Omental fat pad (tissue), 4 donors: ENCODE measurements around the gene CDK16. TPM values are rescaled to one million over a fixed set of nuclear protein-coding genes. Genes with fewer than 3 reads are reported as not detected.

Experiments
- ATAC-seq: fragments of 150-250 bp; one replicate; pipeline ENCODE4 v1.9.1; 2016; ENCODE audit warnings: mild to moderate bottlenecking, moderate library complexity; ENCODE audit not compliant: low FRiP score
- DNase-seq: peaks from one replicate; pipeline ENCODE4 v3.0.0-alpha.2; 2019; ENCODE audit warnings: low spot score
- CTCF ChIP-seq, 3 donors: fragments of 450-650 bp; IDR thresholded peaks; one replicate each; pipeline ENCODE4 v1.5.1; 2016 to 2017; ENCODE audit warnings: antibody characterized with exemption in 3 of 3, mild to moderate bottlenecking in 3 of 3, moderate library complexity in 2 of 3
- total RNA-seq, 4 donors: library from RNA; depleted of rRNA; stranded (reverse); fragments of >200 nt; gene quantifications; one replicate each; pipeline ENCODE4 v1.1.0, GENCODE V29; 2016

Gene CDK16
- total RNA-seq, 4 donors from 2014 or later = 72.4 to 120 (median 102) TPM

DNA sequence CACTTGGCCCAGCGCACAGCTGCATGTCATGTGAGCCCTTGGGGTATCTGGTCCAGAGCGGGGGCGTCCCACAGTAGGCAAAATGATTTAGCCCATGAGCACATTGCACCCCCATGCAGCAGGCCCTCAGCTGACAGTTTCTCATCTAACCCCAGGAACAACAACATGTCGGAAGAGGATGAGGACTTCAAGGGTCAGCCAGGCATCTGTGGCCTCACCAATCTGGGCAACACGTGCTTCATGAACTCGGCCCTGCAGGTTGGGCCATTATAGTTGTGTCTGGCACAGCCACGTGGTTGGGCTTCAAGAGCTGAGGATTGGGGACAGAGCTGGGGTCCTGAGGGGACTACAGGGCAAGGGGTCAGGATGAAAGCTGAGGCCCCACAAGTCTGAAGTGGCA lies 22.1 kb downstream of the CDK16 start:
- DNase-seq (no peak), ATAC-seq (no peak)
- TF ChIP-seq CTCF (IDR thresholded peaks at IDR 0.05) = no peak

GRCh38 chrX:47241201-47242011 lies 22.9 kb downstream of the CDK16 start:
- no peak for TF ChIP-seq CTCF (IDR thresholded peaks at IDR 0.05)
- ATAC-seq = no peak
- DNase-seq = no peak

- TF ChIP-seq CTCF (IDR thresholded peaks at IDR 0.05) = no peak
- no peak for ATAC-seq
- no peak for DNase-seq
Observed at GRCh38 chrX:47242321-47242720, 23.8 kb downstream of the CDK16 start.

- ATAC-seq = no peak
- no peak for TF ChIP-seq CTCF (IDR thresholded peaks at IDR 0.05)
- no peak for DNase-seq
Observed at GRCh38 chrX:47243351-47243750, 24.9 kb downstream of the CDK16 start.

GRCh38 chrX:47244676-47245075 lies 26.2 kb downstream of the CDK16 start:
- ATAC-seq (no peak), DNase-seq (no peak)
- TF ChIP-seq CTCF (IDR thresholded peaks at IDR 0.05) = no peak

DNA sequence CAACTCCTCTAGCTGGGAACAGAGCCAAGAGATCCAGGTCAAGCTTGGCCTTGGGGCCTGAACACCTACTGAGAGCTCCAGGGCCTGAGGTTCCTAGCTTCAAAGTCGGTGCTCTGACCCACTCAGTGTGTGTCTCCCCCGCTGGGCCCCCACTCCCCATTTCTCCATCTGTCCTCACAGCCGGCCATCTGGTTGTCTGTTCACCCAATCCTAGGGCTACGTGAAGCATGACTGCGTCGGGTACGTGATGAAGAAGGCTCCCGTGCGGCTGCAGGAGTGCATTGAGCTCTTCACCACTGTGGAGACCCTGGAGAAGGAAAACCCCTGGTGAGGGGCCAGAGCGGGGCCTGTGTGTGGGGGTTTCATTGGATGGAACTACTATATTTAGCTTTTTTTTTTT lies 26.7 kb downstream of the CDK16 start:
- TF ChIP-seq CTCF (IDR thresholded peaks at IDR 0.05) = no peak
- ATAC-seq = no peak
- DNase-seq = no peak
